ENCODE data around the gene TRIM56. TPM values are rescaled to one million over a fixed set of nuclear protein-coding genes. Genes with fewer than 3 reads are reported as not detected.
"Not testable (repeated sequence)": the region's sequence is repeated elsewhere in the genome, so short reads cannot be mapped to it uniquely, and the experiment has no call there.

The TRIM56 gene
- total and polyA plus RNA-seq, 2 donors = 13.5 to 15.4 TPM

- WGBS = 94% methylated on average over 5 of the region's 5 CpGs
- Histone ChIP-seq H3K4me3 (ENCODE audit: low read depth, low read length) (no peak overlapping the region), H3K27ac (ENCODE audit: low read depth) (no peak overlapping the region), H3K4me1 (ENCODE audit: insufficient read depth) (no peaks in the 10 kb centered on the region), H3K36me3 (ENCODE audit: insufficient read depth) (no peaks in the 10 kb centered on the region)
- DNase-seq (ENCODE audit: extremely low spot score) = no peak
These were observed 26.0 kb downstream of the TRIM56 start for GRCh38 chr7:101111261-101111660.

DNA sequence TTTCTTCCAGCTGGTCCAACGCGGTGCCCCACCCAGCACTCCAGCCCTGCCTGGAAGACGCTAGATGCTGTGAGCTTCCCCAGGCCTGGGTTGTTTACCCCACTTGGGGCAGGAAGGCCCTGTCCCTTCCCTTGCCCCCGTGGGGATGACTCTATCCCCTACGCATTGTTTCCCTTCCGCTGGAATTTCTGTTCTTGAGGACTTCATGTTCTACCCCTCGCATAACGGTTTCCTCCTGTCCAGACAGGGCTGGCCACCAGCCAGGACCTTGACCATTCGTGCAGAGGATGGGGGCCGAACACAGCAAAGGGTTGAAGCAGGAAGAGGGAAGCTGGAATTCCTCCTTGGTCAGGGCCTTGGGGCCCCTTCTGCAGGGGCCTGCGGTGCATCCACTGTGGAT lies 27.0 kb downstream of the TRIM56 start:
- no peaks in the 10 kb centered on the region for H3K36me3 ChIP-seq (ENCODE audit: insufficient read depth)
- DNase-seq (ENCODE audit: extremely low spot score) = no peak
- WGBS = 53% methylated on average over 11 of the region's 11 CpGs
- H3K4me1 ChIP-seq (ENCODE audit: insufficient read depth) = no peaks in the 10 kb centered on the region
- H3K4me3 ChIP-seq (ENCODE audit: low read depth, low read length) = no peak overlapping the region
- no peak overlapping the region for H3K27ac ChIP-seq (ENCODE audit: low read depth)

DNA sequence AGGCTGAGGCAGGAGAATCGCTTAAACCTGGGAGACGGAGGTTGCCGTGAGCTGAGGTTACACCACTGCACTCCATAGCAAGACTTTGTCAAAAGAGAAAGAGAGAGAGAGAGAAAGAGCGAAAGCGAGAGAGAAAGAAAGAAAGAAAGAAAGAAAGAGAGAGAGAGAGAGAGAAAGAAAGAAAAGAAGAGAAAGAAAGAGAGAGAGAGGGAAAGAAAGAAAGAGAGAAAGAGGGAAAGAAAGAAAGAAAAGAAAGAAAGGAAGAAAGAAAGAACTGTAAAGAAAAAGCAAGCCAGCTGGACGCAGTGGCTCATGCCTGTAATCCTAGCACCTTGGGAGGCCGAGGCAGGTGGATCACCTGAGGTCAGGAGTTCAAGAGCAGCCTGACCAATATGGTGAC lies 27.9 kb downstream of the TRIM56 start:
- not testable (repeated sequence) for DNase-seq (ENCODE audit: extremely low spot score); H3K4me1 ChIP-seq (ENCODE audit: insufficient read depth); H3K27ac ChIP-seq (ENCODE audit: low read depth); H3K36me3 ChIP-seq (ENCODE audit: insufficient read depth); H3K4me3 ChIP-seq (ENCODE audit: low read depth, low read length)
- WGBS = 96% methylated on average over 7 of the region's 7 CpGs

DNA sequence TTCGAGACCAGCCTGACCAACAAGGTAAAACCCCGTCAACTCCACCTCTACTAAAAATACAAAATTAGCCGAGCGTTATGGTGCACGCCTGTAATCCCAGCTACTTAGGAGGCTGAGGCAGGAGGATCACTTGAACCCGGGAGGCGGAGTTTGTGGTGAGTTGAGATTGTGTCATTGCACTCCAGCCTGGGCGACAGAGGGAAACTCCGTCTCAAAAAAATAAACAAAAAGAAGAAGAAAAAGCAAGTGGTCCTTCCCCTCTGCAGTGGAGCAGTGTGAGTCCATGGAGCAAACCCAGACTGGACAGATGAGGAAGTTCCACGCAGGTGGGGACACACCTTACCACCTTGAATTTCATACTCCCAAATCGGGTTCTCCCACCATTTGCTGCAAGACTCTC lies 28.6 kb downstream of the TRIM56 start:
- no peak for DNase-seq (ENCODE audit: extremely low spot score)
- 85% methylated on average over 11 of the region's 11 CpGs for WGBS
- no peaks in the 10 kb centered on the region for H3K4me1 ChIP-seq (ENCODE audit: insufficient read depth)
- H3K36me3 ChIP-seq (ENCODE audit: insufficient read depth) = no peaks in the 10 kb centered on the region
- H3K27ac ChIP-seq (ENCODE audit: low read depth) = no peak overlapping the region
- no peak overlapping the region for H3K4me3 ChIP-seq (ENCODE audit: low read depth, low read length)

DNA sequence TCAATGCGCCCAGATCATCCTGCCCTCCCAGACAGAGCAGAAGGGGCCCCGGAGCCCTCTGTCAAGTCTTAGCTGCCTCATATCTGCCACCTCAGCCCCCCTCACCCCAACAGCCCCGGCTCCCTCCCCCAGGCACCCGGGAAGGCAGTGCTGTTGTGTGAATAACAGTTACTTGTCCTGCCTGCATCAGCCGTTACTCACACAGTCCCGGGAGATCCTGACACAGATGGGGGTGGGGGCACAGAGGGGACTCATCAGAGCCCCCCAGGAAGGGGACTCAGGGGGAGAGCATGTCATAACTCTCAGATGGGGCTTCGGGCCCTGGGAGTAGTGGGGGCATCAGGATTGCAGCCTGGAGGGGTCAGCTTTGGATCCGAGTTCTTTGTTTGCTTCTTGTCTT lies 29.2 kb downstream of the TRIM56 start:
- no peak overlapping the region for H3K4me3 ChIP-seq (ENCODE audit: low read depth, low read length)
- DNase-seq (ENCODE audit: extremely low spot score) = no peak

GRCh38 chr7:101115215-101115614 lies 29.9 kb downstream of the TRIM56 start:
- H3K4me3 ChIP-seq (ENCODE audit: low read depth, low read length) = no peak overlapping the region
- no peaks in the 10 kb centered on the region for H3K36me3 ChIP-seq (ENCODE audit: insufficient read depth)
- WGBS = 94% methylated on average over 3 of the region's 3 CpGs
- no peak for DNase-seq (ENCODE audit: extremely low spot score)
- no peaks in the 10 kb centered on the region for H3K4me1 ChIP-seq (ENCODE audit: insufficient read depth)
- H3K27ac ChIP-seq (ENCODE audit: low read depth) = no peak overlapping the region

More for the DNA sequence above, 29.2 kb downstream of the TRIM56 start:
- Histone ChIP-seq H3K36me3 (ENCODE audit: insufficient read depth) (no peaks in the 10 kb centered on the region), H3K27ac (ENCODE audit: low read depth) (no peak overlapping the region), H3K4me1 (ENCODE audit: insufficient read depth) (no peaks in the 10 kb centered on the region)
- 51% methylated on average over 8 of the region's 8 CpGs for WGBS

GRCh38 chr7:101116898-101117297 lies 31.6 kb downstream of the TRIM56 start:
- Histone ChIP-seq H3K4me3 (ENCODE audit: low read depth, low read length) (no peak overlapping the region), H3K36me3 (ENCODE audit: insufficient read depth) (no peaks in the 10 kb centered on the region), H3K27ac (ENCODE audit: low read depth) (no peak overlapping the region), H3K4me1 (ENCODE audit: insufficient read depth) (no peaks in the 10 kb centered on the region)
- WGBS = 64% methylated on average over 10 of the region's 10 CpGs
- no peak for DNase-seq (ENCODE audit: extremely low spot score)

DNA sequence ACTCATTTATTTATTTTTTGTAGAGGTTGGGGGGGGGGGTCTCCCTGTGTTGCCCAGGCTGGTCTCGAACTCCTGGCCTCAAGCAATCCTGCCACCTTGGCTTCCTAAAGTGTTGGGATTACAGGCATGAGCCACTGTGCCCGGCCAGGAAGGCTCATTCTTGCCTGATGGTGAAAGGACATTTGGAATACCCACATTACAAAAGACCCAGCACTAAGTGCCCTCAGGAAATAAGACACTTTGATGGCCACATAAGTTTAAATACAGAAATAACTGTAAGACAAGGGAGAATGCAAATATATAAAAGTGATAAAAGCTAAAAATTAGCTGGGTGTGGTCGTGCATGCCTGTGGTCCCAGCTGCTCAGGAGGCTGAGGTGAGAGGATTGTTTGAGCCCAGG lies 33.6 kb downstream of the TRIM56 start:
- no peaks in the 10 kb centered on the region for H3K4me1 ChIP-seq (ENCODE audit: insufficient read depth)
- no peak overlapping the region for H3K27ac ChIP-seq (ENCODE audit: low read depth)
- H3K36me3 ChIP-seq (ENCODE audit: insufficient read depth) = no peaks in the 10 kb centered on the region
- no peak for DNase-seq (ENCODE audit: extremely low spot score)
- H3K4me3 ChIP-seq (ENCODE audit: low read depth, low read length) = no peak overlapping the region
- WGBS = 86% methylated on average over 3 of the region's 3 CpGs

DNA sequence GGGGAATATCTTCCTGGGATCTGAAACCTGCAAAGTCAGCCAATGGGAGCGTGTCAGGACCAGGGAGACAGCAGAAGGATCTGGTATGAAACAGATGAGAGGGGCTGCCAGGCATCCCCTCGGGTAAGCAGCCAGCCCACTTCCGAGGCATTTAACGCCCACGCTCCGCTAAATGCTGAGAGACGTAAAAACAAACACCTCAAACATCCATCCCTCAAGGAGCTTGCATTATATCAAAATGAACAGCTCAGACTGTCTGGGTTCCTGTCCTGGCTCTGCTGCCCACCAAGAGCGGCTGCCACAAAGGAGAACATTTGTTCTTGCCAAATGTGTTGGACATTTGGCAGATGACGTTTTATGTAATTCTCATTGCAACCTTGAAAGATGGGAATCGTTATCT lies 34.6 kb downstream of the TRIM56 start:
- H3K36me3 ChIP-seq (ENCODE audit: insufficient read depth) = no peaks in the 10 kb centered on the region
- no peak overlapping the region for H3K27ac ChIP-seq (ENCODE audit: low read depth)
- 52% methylated on average over 10 of the region's 10 CpGs for WGBS
- no peak for DNase-seq (ENCODE audit: extremely low spot score)
- no peak overlapping the region for H3K4me3 ChIP-seq (ENCODE audit: low read depth, low read length)
- no peaks in the 10 kb centered on the region for H3K4me1 ChIP-seq (ENCODE audit: insufficient read depth)

DNA sequence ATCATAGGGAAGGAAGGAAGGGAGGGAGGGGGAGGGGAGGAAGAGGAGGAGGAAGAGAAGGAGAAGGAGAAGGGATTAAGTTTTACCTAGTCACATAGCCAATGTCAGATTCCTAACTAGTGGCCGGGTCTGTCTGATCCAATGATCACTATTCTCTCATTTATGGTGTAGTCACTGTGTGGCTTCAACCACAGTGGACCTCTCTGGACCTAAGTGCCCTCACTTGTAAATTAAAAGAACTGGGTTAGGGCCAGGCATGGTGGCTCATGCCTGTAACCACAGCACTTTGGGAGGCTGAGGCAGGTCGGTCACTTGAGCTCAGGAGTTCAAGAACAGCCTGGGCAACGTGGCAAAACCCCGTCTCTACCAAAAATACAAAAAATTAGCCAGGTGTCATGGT lies 35.0 kb downstream of the TRIM56 start:
- DNase-seq (ENCODE audit: extremely low spot score) = no peak
- no peak overlapping the region for H3K27ac ChIP-seq (ENCODE audit: low read depth)
- WGBS = 79% methylated on average over 4 of the region's 4 CpGs
- H3K4me1 ChIP-seq (ENCODE audit: insufficient read depth) = no peaks in the 10 kb centered on the region
- no peak overlapping the region for H3K4me3 ChIP-seq (ENCODE audit: low read depth, low read length)
- no peaks in the 10 kb centered on the region for H3K36me3 ChIP-seq (ENCODE audit: insufficient read depth)

DNA sequence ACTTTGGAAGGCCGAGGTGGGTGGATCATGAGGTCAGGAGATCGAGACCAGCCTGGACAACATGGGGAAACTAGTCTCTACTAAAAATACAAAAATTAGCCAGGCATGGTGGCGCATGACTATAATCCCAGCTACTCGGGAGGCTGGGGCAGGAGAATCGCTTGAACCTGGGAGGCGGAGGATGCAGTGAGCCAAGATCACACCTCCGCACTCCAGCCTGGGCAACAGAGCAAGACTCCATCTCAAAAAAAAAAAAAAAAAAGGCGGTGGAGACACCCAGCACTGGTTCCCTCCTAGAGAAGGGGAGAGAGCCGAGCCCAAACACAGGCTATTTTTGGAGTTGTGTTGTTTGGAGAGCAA lies 36.3 kb downstream of the TRIM56 start:
- not testable (repeated sequence) for H3K4me3 ChIP-seq (ENCODE audit: low read depth, low read length); H3K36me3 ChIP-seq (ENCODE audit: insufficient read depth); H3K27ac ChIP-seq (ENCODE audit: low read depth); H3K4me1 ChIP-seq (ENCODE audit: insufficient read depth); DNase-seq (ENCODE audit: extremely low spot score)
- WGBS = 33% methylated on average over 9 of the region's 9 CpGs

DNA sequence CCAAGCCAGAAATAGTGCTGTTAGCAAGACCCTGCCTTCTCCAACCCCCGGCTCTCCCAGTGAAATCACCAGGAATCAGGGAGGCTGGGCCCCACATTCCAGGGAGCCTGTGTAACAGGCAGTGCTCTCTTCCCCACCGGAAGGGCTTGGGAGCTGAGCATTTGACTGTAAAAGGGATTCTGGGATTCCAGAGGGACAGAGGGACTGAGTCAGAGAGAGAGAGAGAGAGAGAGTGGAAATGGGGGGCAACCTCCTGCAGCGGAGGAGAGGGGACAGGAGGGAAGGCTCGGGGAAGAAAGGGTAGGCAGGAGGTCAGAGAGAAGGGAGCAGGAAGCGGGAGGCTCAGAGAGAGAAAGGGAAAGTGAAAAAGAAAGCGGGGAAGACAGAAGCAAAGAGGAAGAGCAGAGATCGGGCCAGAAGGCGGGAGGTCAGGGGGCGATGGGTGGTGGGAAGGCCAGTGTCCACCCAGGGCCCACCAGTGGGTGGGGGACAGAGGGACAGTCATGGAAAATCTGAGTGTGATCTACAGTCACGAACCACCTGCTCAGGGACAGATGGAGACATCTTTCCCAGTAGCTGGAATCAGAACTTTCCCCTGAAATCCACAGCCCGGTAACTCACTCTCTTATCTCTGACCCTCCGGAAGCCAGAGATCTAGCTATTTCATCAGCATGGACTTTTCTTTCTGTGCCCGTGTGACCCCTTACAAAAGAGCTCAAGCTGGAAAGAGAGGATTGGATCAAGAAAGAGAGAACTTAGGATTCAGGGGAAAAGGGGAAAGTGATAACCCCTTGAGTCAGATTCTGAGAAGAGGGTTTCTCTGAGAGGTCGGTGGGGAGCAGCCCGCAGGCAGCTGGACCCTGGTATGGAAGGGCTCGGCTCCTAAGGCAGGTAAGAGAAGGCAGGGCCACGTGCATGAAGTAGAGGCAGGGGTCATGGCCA lies 37.0 kb downstream of the TRIM56 start:
- no peaks in the 10 kb centered on the region for H3K4me1 ChIP-seq (ENCODE audit: insufficient read depth)
- peak overlapping the region; percentile 69 for H3K27ac ChIP-seq (ENCODE audit: low read depth)
- 18% methylated on average over 17 of the region's 17 CpGs for WGBS

DNA sequence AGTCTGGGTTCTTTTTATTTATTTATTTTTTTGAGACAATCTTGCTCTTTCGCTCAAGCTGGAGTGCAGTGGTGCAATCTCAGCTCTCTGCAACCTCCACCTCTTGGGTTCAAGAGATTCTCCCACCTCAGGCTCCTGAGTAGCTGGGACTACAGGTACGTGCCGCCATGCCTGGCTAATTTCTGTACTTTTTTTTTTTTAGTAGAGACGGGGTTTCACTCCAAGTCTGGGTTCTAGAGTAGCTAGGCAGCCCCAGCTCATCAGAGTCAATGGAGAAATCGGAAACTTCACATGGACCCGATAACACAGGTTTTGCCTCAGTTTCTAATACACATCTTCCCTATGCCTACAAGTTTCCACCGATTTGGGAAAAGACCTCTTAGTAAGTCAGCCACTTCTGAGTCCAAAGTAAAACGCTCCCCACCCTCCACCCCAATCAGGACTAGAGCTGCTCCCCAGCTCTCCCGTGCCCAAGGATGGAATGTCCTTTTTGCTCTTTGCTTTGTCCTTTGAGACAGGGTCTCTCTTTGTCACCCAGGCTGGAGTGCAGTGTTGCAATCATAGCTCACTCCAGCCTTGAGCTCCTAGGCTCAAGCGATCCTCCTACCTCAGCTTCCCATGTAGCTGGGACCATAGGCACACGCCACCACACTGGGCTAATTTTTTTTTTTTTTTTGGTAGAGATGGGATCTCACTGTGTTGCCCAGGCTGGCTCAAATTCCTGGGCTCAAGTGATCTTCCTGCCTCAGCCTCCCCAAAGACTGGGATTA lies 37.8 kb downstream of the TRIM56 start:
- no peak overlapping the region for H3K27ac ChIP-seq (ENCODE audit: low read depth)
- H3K4me1 ChIP-seq (ENCODE audit: insufficient read depth) = no peaks in the 10 kb centered on the region
- DNase-seq (ENCODE audit: extremely low spot score) = no peak
- 90% methylated on average over 11 of the region's 11 CpGs for WGBS
- H3K4me3 ChIP-seq (ENCODE audit: low read depth, low read length) = no peak overlapping the region
- no peaks in the 10 kb centered on the region for H3K36me3 ChIP-seq (ENCODE audit: insufficient read depth)

More for the DNA sequence above, 37.0 kb downstream of the TRIM56 start:
- peak; percentile 81 for DNase-seq (ENCODE audit: extremely low spot score)
- Histone ChIP-seq H3K4me3 (ENCODE audit: low read depth, low read length) (peak overlapping the region; percentile 25), H3K36me3 (ENCODE audit: insufficient read depth) (no peaks in the 10 kb centered on the region)

- H3K36me3 ChIP-seq (ENCODE audit: insufficient read depth) = no peaks in the 10 kb centered on the region
- no peaks in the 10 kb centered on the region for H3K4me1 ChIP-seq (ENCODE audit: insufficient read depth)
- WGBS = 84% methylated on average over 3 of the region's 3 CpGs
- no peak overlapping the region for H3K27ac ChIP-seq (ENCODE audit: low read depth)
- DNase-seq (ENCODE audit: extremely low spot score) = no peak
- no peak overlapping the region for H3K4me3 ChIP-seq (ENCODE audit: low read depth, low read length)
These were observed 38.4 kb downstream of the TRIM56 start for GRCh38 chr7:101123703-101124068.

All from urinary bladder (tissue), 4 donors.